CD14-positive monocyte (primary cell): ENCODE measurements around the gene MYO1A. TPM values are rescaled to one million over a fixed set of nuclear protein-coding genes. Genes with fewer than 3 reads are reported as not detected.

Experiments
- DNase-seq, 3 donors: peaks; one replicate each; pipeline ENCODE4 v3.0.0-alpha.2; 2011 to 2022
- H2AFZ ChIP-seq: 2 replicates; pipeline ENCODE4 v1.6.0; 2012; ENCODE audit warnings: mild to moderate bottlenecking, low read depth, low read length, inconsistent platforms; ENCODE audit not compliant: insufficient read depth, poor library complexity, severe bottlenecking
- H3K27ac ChIP-seq, 2 donors: 1 replicate in 1 of 2; 2 replicates in 1 of 2; pipeline ENCODE4 v1.5.1; 2012 to 2013; ENCODE audit warnings: low read length in 2 of 2, control low read depth in 1 of 2, inconsistent platforms in 1 of 2, low read depth in 1 of 2, mild to moderate bottlenecking in 1 of 2
- H3K27me3 ChIP-seq, 2 donors: one replicate each; pipeline versions ENCODE4 v1.6.0 to v1.6.1; 2011 to 2013; ENCODE audit warnings: low read length in 2 of 2; ENCODE audit not compliant: control insufficient read depth in 2 of 2, insufficient read depth in 2 of 2
- H3K36me3 ChIP-seq, 2 donors: replicated peaks in 1 of 2; 1 replicate in 1 of 2; 2 replicates in 1 of 2; pipeline versions ENCODE4 v1.5.1 to v1.6.1; 2012 to 2013; ENCODE audit warnings: low read length in 2 of 2, control low read depth in 1 of 2, inconsistent platforms in 1 of 2, mild to moderate bottlenecking in 1 of 2; ENCODE audit not compliant: insufficient read depth in 2 of 2, control insufficient read depth in 1 of 2
- H3K4me1 ChIP-seq, 2 donors: 1 replicate in 1 of 2; 2 replicates in 1 of 2; pipeline versions ENCODE4 v1.5.1 to v1.6.1; 2012 to 2013; ENCODE audit warnings: low read length in 2 of 2, control low read depth in 1 of 2, inconsistent platforms in 1 of 2, mild to moderate bottlenecking in 1 of 2, moderate library complexity in 1 of 2; ENCODE audit not compliant: insufficient read depth in 2 of 2, control insufficient read depth in 1 of 2
- H3K4me2 ChIP-seq: replicated peaks from 2 replicates; pipeline ENCODE3; 2012; ENCODE audit warnings: low read length, moderate library complexity, mild to moderate bottlenecking; ENCODE audit not compliant: poor library complexity, severe bottlenecking; ENCODE audit errors: extremely low read depth
- H3K4me3 ChIP-seq, 3 experiments: fragments of 200-600 bp in 1 of 3; sonication (generic) in 1 of 3; replicated peaks in 1 of 3; 1 replicate in 2 of 3; 2 replicates in 1 of 3; pipeline ENCODE4 v1.5.1; 2011 to 2013; ENCODE audit warnings: low read length in 3 of 3, mild to moderate bottlenecking in 3 of 3, control low read depth in 2 of 3, low read depth in 2 of 3, inconsistent platforms in 1 of 3, moderate library complexity in 1 of 3
- H3K79me2 ChIP-seq: 2 replicates; pipeline ENCODE4 v1.6.0; 2012; ENCODE audit warnings: mild to moderate bottlenecking, control low read depth, inconsistent platforms, low read length, moderate library complexity; ENCODE audit not compliant: insufficient read depth
- H3K9ac ChIP-seq: 2 replicates; pipeline ENCODE4 v1.6.0; 2017; ENCODE audit warnings: low read length, mild to moderate bottlenecking; ENCODE audit not compliant: insufficient read depth, poor library complexity, severe bottlenecking
- H3K9me3 ChIP-seq, 2 donors: replicated peaks in 1 of 2; 1 replicate in 1 of 2; 2 replicates in 1 of 2; pipeline versions ENCODE4 v1.5.1 to v1.6.1; 2012 to 2013; ENCODE audit warnings: low read length in 2 of 2, control low read depth in 1 of 2; ENCODE audit not compliant: control insufficient read depth in 1 of 2, insufficient read depth in 1 of 2
- H4K20me1 ChIP-seq: 2 replicates; pipeline ENCODE4 v1.6.0; 2012; ENCODE audit warnings: mild to moderate bottlenecking, low read length, control low read depth, moderate library complexity; ENCODE audit not compliant: insufficient read depth
- H3K27ac Mint-ChIP-seq, 7 donors: one replicate each; pipeline ENCODE4 v1.8.0; 2020; ENCODE audit warnings: mild to moderate bottlenecking in 7 of 7, mixed read lengths in 7 of 7, moderate library complexity in 6 of 7, inconsistent platforms in 2 of 7
- H3K27me3 Mint-ChIP-seq, 3 donors: one replicate each; pipeline ENCODE4 v1.8.0; 2021 to 2022; ENCODE audit warnings: low read depth in 3 of 3, mild to moderate bottlenecking in 3 of 3, mixed read lengths in 3 of 3, moderate library complexity in 3 of 3, inconsistent platforms in 1 of 3
- H3K36me3 Mint-ChIP-seq, 2 donors: one replicate each; pipeline ENCODE4 v1.8.0; 2020; ENCODE audit warnings: mixed read lengths in 2 of 2, inconsistent platforms in 1 of 2, mild to moderate bottlenecking in 1 of 2
- H3K4me1 Mint-ChIP-seq: one replicate; pipeline ENCODE4 v1.8.0; 2020; ENCODE audit warnings: mild to moderate bottlenecking, mixed read lengths
- H3K4me3 Mint-ChIP-seq, 2 donors: one replicate each; pipeline ENCODE4 v1.8.0; 2020; ENCODE audit warnings: mild to moderate bottlenecking in 2 of 2, mixed read lengths in 2 of 2, moderate library complexity in 1 of 2
- H3K9me3 Mint-ChIP-seq, 7 donors: one replicate each; pipeline ENCODE4 v1.8.0; 2020 to 2022; ENCODE audit warnings: mixed read lengths in 7 of 7, mild to moderate bottlenecking in 6 of 7, moderate library complexity in 6 of 7, inconsistent platforms in 2 of 7
- CTCF ChIP-seq: fragments of 200-600 bp; IDR thresholded peaks from one replicate; pipeline ENCODE4 v1.8.0; 2022; ENCODE audit warnings: antibody characterized with exemption, mild to moderate bottlenecking
- WGBS: methylation state at CpG from one replicate; pipeline ENCODE4 v1.1.5; 2013; ENCODE audit warnings: missing lambda C conversion rate; ENCODE audit not compliant: insufficient coverage; 5-methylcytosine and 5-hydroxymethylcytosine counted together
- intact Hi-C, 2 donors: fragments of 100-400 bp; cut with micrococcal nuclease; formaldehyde crosslinking; loops; one replicate each; pipeline versions ENCODE4 v1.15.0 to v1.15.1; 2023
- polyA plus RNA-seq, 3 donors: library from polyadenylated mRNA; depleted of rRNA in 1 of 3; unstranded in 2 of 3; stranded (reverse) in 1 of 3; fragments of 300-500 nt in 2 of 3; fragments of >200 nt in 1 of 3; fragmentation: Illumina TruSeq in 2 of 3; gene quantifications; 1 replicate in 2 of 3; 2 replicates in 1 of 3; pipeline ENCODE4 v1.2.3, GENCODE V29; 2012 to 2021

The MYO1A gene
- polyA plus RNA-seq, 3 donors = 0.22 to 1.7 (median 1.3) TPM

DNA sequence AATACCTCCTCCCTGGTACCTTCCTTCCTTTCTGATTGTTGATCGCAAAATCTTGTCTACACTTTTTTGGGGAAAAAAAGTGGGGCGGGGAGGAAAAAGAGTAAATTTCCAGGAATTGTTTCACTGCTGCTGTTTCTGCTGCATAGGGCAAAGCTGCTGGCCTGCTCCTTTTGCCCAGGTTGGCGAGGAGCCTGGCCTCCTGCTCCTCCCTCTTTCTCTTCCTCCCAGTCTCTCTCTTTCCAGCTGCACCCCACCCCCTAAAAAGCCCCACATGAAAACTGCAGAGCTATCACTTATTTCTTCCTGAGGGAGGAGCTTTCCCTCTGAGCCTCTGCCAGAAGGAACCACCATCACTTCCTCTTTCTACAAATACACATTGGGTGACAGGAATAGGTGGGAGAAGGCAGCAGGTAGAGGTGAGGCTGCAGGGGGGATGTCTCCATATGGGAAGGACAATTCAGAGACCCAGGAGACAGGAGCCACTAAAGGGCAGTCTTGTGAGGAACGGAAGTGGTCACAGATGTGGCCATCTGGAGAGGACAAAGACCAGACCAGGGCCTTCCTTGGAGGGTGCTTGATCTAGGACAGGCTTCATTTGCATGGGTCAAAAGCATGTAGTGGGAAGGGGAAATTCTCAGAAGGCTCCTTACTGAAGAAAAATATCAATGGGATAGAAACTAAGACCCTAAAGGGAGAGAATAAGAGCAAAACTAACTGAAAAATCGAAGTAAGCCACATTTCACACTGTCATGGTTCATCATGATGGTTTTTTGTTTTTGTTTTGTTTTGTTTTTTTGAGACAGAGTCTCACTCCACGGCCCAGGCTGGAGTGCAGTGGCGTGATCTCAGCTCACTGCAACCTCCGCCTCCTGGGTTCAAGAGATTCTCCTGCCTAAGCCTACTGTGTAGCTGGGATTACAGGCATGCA is 58.3 kb downstream of the MYO1A start:
- Mint-ChIP-seq H3K27ac (peak overlapping the region in 6 of 7 donors; percentile 1 to 81 (median 54)), H3K9me3 (no peaks in the 10 kb centered on the region), H3K4me3 (peak overlapping the region in 1 of 2 donors; percentile 76), H3K27me3 (peaks cover 2 to 9% (median 6%) of the 10 kb centered on the region in 3 donors), H3K36me3 (peaks cover 7 to 12% of the 10 kb centered on the region in 2 donors), H3K4me1 (peaks cover 33% of the 10 kb centered on the region)
- Histone ChIP-seq H2AFZ (peak overlapping the region; percentile 7), H4K20me1 (no peaks in the 10 kb centered on the region), H3K27me3 (no peaks in the 10 kb centered on the region), H3K9ac (no peak overlapping the region), H3K79me2 (no peaks in the 10 kb centered on the region), H3K27ac (peak overlapping the region in 1 of 2 donors; percentile 43), H3K36me3 (no peaks in the 10 kb centered on the region), H3K9me3 (no peaks in the 10 kb centered on the region), H3K4me1 (peaks cover 26 to 32% of the 10 kb centered on the region in 2 donors), H3K4me2 (peak overlapping the region; percentile 39), H3K4me3 (peak overlapping the region in 1 of 3 experiments; percentile 36)
- TF ChIP-seq CTCF = no peak
- intact Hi-C loops = no loop called here
- DNase-seq = peak; percentile 10 to 27 (median 22)
- WGBS = 50% methylated on average over 3 of the region's 8 CpGs

DNA sequence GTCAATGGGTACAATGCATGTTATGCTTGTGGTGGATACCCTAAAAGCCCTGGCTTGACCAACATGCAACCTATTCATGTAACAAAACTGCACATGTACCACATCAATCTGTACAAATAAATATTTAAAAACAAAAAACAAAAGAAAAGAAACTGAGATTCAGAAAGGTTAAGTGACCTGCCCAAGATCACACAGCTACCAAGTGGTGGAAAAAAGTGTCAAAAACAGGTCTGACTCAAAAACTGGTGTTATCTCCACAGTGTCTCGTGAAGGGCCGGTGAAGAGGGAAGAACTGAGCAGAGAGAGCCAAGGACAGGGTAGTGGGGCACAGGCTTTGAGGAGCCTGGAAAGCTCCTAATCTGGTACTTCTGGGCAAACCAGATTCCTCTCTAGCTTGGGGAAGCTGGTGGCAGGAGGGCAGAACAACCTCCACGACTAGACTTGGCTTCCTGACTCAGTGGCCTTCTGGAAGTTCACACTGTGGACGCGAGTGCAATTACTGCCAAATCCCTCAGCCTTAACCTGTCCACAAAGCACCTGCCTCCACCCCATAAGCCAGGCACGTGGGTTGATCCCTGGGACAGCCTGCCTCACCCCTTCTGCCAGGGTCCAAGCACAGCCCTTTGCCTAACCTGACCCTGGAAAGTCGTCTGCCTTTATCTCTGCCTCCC is 59.1 kb downstream of the MYO1A start:
- H3K4me3 Mint-ChIP-seq = peak overlapping the region in 1 of 2 donors; percentile 76

More for the DNA sequence above, 59.1 kb downstream of the MYO1A start:
- Mint-ChIP-seq H3K4me1 (peaks cover 33% of the 10 kb centered on the region), H3K27ac (peak overlapping the region in 3 of 7 donors; percentile 1 to 67 (median 27)), H3K36me3 (peaks cover 4 to 7% of the 10 kb centered on the region in 2 donors), H3K9me3 (no peaks in the 10 kb centered on the region), H3K27me3 (peaks cover 4 to 6% (median 6%) of the 10 kb centered on the region in 3 donors)
- intact Hi-C loops = no loop called here
- no peak for TF ChIP-seq CTCF
- H3K4me2 ChIP-seq = peak overlapping the region; percentile 39
- no peaks in the 10 kb centered on the region for H4K20me1 ChIP-seq
- no peak for DNase-seq
- H2AFZ ChIP-seq = no peak overlapping the region
- H3K4me3 ChIP-seq = peak overlapping the region in 1 of 3 experiments; percentile 36
- no peaks in the 10 kb centered on the region for H3K36me3 ChIP-seq
- H3K9me3 ChIP-seq = no peaks in the 10 kb centered on the region
- H3K79me2 ChIP-seq = no peaks in the 10 kb centered on the region
- H3K4me1 ChIP-seq = peaks cover 26 to 32% of the 10 kb centered on the region in 2 donors
- H3K27me3 ChIP-seq = no peaks in the 10 kb centered on the region
- 33% methylated on average over 6 of the region's 7 CpGs for WGBS
- H3K9ac ChIP-seq = no peak overlapping the region
- H3K27ac ChIP-seq = peak overlapping the region in 1 of 2 donors; percentile 43
